ENCODE data around the gene LRIG1. TPM values are rescaled to one million over a fixed set of nuclear protein-coding genes. Genes with fewer than 3 reads are reported as not detected.

LRIG1 gene
- total and polyA plus RNA-seq, 9 of the 15 experiments (the other 6 are each of a cell fraction or from before 2014, with no cell fraction given) = 0.05 to 0.38 (median 0.13) TPM; not detected in 3

DNA sequence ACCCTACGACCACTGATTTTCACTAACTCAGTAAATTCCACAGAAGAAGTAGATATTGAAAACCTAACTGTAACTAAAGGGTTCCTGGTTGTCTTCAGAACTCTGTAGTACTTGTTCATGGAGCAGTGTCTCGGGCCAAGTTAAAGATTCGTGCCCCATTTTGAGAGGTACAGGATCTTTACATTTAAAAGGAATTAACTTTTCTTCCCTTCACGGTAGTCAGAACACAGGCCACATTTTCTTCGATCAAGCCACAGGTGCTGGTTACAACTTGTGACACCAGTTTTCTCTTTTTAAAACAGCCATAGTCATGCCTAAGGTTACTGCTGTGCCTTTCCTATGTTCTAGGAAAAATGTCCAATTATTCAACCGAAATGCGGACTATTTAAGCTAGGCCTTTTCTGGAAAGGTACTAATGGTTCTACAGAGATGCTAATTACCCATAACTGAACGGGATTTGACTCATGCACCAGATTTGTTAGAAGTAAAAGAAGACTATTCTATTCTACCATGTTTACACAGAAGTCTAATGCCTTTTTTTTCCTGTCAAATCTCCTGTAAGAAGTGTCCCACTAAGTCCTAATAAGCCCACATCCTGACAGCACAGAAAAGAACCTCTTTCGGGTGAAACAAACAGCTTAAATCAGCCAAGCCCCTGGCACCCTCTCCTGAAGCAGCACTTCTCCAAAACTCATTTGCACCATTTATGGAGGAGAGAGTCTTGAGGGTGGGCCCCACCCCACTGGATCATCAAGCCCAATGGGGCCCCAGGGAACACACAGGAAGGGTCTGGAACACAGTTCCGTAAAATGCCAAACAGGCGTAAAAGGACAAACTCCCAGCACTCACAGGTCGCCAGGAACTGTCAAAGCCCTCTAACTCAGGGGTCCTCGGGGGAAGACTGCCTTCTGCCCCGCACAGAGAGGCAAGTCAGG is 1.9 kb downstream of the LRIG1 start:
- BruUV-seq (replicated peaks) = no TSS peak
- ATAC-seq = no peak
- 11% methylated on average over 13 of the region's 14 CpGs for WGBS (ENCODE audit: insufficient coverage, low coverage, missing lambda C conversion rate)
- no peak for TF ChIP-seq CXXC5 (CRISPR knock-in tag; IDR thresholded peaks at IDR 0.05)
- no peak for TF ChIP-seq FOXJ2 (tag; IDR thresholded peaks at IDR 0.05)
- TF ChIP-seq CC2D1A (IDR thresholded peaks at IDR 0.05) = no peak
- TF ChIP-seq HMG20A (CRISPR knock-in tag; conservative IDR thresholded peaks at IDR 0.05) = no peak
- TF ChIP-seq IRF2 (CRISPR knock-in tag; IDR thresholded peaks at IDR 0.05) = no peak
- TF ChIP-seq ZBTB9 (CRISPR knock-in tag; IDR thresholded peaks at IDR 0.05) = no peak
- TF ChIP-seq, protein P1, sequence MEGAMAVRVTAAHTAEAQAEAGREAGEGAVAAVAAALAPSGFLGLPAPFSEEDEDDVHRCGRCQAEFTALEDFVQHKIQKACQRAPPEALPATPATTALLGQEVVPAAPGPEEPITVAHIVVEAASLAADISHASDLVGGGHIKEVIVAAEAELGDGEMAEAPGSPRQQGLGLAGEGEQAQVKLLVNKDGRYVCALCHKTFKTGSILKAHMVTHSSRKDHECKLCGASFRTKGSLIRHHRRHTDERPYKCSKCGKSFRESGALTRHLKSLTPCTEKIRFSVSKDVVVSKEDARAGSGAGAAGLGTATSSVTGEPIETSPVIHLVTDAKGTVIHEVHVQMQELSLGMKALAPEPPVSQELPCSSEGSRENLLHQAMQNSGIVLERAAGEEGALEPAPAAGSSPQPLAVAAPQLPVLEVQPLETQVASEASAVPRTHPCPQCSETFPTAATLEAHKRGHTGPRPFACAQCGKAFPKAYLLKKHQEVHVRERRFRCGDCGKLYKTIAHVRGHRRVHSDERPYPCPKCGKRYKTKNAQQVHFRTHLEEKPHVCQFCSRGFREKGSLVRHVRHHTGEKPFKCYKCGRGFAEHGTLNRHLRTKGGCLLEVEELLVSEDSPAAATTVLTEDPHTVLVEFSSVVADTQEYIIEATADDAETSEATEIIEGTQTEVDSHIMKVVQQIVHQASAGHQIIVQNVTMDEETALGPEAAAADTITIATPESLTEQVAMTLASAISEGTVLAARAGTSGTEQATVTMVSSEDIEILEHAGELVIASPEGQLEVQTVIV (CRISPR knock-in tag; IDR thresholded peaks at IDR 0.05; ENCODE audit: borderline replicate concordance) = no peak
- no peak for TF ChIP-seq MAFG (tag; conservative IDR thresholded peaks at IDR 0.05)
- TF ChIP-seq ZFX (CRISPR knock-in tag; IDR thresholded peaks at IDR 0.05) = no peak
- TF ChIP-seq NR4A1 (CRISPR knock-in tag; IDR thresholded peaks at IDR 0.05) = no peak
- TF ChIP-seq NR4A1 (tag; IDR thresholded peaks at IDR 0.05) = no peak
- TF ChIP-seq SIN3A (IDR thresholded peaks at IDR 0.05; ENCODE audit: borderline replicate concordance in 2 of 2, control insufficient read depth in 1 of 2, low read depth in 2 of 2, low read length in 2 of 2) = no peak
- no peak for TF ChIP-seq PRMT5 (CRISPR knock-in tag; IDR thresholded peaks at IDR 0.05)
- TF ChIP-seq U2AF1 (optimal IDR thresholded peaks at IDR 0.05; ENCODE audit: low read depth, low read length) = no peak
- TF ChIP-seq, protein P2, sequence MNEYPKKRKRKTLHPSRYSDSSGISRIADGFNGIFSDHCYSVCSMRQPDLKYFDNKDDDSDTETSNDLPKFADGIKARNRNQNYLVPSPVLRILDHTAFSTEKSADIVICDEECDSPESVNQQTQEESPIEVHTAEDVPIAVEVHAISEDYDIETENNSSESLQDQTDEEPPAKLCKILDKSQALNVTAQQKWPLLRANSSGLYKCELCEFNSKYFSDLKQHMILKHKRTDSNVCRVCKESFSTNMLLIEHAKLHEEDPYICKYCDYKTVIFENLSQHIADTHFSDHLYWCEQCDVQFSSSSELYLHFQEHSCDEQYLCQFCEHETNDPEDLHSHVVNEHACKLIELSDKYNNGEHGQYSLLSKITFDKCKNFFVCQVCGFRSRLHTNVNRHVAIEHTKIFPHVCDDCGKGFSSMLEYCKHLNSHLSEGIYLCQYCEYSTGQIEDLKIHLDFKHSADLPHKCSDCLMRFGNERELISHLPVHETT (CRISPR knock-in tag; conservative IDR thresholded peaks at IDR 0.05 in 1 of 2, IDR thresholded peaks at IDR 0.05 in 1 of 2) = no peak
- no peak for TF ChIP-seq CBX8 (IDR thresholded peaks at IDR 0.05; ENCODE audit: borderline replicate concordance, extremely low read depth, low read depth, low read length, poor library complexity, severe bottlenecking)

More for the DNA sequence above, 1.9 kb downstream of the LRIG1 start:
- Histone ChIP-seq H3K4me2 (ENCODE audit: insufficient read depth, low read length) (no peak overlapping the region), H3K36me3 (ENCODE audit: control insufficient read depth, insufficient read depth, low read length) (no peaks in the 10 kb centered on the region), H3K9me1 (ENCODE audit: control insufficient read depth, insufficient read depth, low read length) (no peaks in the 10 kb centered on the region), H4K20me1 (replicated peaks; ENCODE audit: control insufficient read depth, insufficient read depth, low read length) (no peaks in the 10 kb centered on the region), H2AFZ (ENCODE audit: low read depth, low read length) (no peak overlapping the region), H3K27me3 (ENCODE audit: control insufficient read depth in 2 of 2, insufficient read depth in 2 of 2, low read length in 2 of 2) (peaks cover 0 to 3% of the 10 kb centered on the region in 2 experiments; a peak in 2 of 5 replicates), H3K4me1 (replicated peaks in 1 of 2; ENCODE audit: control insufficient read depth in 2 of 2, insufficient read depth in 2 of 2, low read length in 2 of 2) (peaks cover 0 to 10% of the 10 kb centered on the region in 2 experiments; a peak in 2 of 5 replicates), H3K4me3 (no peak overlapping the region), H3K9me3 (replicated peaks; ENCODE audit: control insufficient read depth, insufficient read depth, low read depth, low read length) (no peaks in the 10 kb centered on the region), H3K79me2 (ENCODE audit: control insufficient read depth, insufficient read depth, low read length) (no peaks in the 10 kb centered on the region), H3K9ac (ENCODE audit: insufficient read depth in 1 of 2, low read depth in 2 of 2, low read length in 2 of 2) (no peak overlapping the region), H3K27ac (ENCODE audit: extremely low read depth, low read depth, low read length) (no peak overlapping the region)
- DNase-seq (ENCODE audit: extremely low read depth in 1 of 4, low spot score in 3 of 4) = no peak
- in situ Hi-C loops (cut with MboI) = no loop called here
- intact Hi-C loops (cut with micrococcal nuclease) = no loop called here
- CTCF ChIA-PET (ENCODE audit: low intra/inter-chr PET ratio) = no interaction called here
- FAIRE-seq = no peak
- POLR2A ChIA-PET = no interaction called here
